Suppressor macrophage treated with lipopolysaccharide for 4 hours (primary cell): Measurements from ENCODE around the gene PNP.
A peak's percentile ranks its signal among the peaks of the same experiment; 100 is the strongest.
"Not testable (repeated sequence)": the region's sequence is repeated elsewhere in the genome, so short reads cannot be mapped to it uniquely, and the experiment has no call there.

Experiments used
- DNase-seq: peaks from one replicate; pipeline ENCODE4 v3.0.0-alpha.2; 2020

PNP gene

GRCh38 chr14:20493634-20494033 is 24.4 kb downstream of the PNP start:
- DNase-seq, result peak; percentile 84

DNA sequence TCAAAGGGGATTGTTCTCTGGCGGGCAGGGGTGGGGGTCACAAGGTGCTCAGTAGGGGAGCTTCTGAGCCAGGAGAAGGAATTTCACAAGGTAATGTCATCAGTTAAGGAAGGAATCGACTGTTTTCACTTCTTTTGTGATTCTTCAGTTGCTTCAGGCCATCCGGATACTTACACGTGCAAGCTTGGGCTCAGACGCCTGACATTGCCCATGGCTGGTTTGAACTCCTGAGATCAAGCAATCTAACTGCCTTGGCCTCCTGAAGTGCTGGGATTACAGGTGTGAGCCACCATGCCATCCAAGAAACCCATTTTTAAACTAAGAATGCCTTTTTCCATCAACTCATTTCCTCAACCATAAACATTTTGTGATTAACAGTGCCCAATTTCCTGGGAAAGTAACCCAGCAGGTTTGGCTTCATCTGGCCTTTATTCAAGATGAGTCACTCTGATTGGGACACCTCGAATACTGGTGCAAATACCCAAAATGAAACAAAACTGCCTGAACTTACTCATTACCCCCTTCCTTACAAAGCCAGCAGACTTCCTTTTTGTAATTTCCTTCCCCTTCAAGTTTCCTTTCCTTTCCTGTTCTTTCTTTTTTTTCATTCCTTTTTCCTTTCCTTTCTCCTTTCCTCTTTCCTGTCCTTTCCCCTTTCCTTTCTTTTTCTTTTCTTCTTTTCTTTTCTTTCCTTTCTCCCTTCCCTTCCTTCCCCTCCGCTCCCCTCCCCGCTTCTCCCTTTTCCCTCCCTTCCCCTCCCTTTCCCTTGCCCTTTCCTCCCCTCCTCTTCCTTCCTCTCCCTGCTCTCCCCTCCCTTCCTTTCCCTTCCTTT is 25.9 kb downstream of the PNP start:
- peak; percentile 79 for DNase-seq

DNA sequence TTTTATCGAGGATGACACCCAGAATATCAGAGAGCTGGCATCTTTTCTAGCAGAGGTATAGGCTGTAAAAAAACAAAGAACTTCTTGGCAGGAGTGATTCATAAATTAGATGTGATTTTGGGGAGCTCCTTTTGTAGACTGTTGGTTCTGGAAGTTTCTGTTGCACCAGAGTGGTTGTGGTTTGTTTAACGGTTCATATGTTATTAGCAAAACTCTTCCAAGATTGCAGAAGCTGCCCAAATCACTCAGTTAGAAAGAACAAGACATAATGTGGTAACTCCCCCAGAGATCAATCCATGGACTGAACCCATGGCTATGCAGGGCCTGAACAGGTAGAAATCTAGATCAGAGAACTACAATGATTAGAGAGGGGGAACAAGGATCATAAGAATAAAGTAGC is 29.4 kb downstream of the PNP start:
- DNase-seq, result no peak

DNA sequence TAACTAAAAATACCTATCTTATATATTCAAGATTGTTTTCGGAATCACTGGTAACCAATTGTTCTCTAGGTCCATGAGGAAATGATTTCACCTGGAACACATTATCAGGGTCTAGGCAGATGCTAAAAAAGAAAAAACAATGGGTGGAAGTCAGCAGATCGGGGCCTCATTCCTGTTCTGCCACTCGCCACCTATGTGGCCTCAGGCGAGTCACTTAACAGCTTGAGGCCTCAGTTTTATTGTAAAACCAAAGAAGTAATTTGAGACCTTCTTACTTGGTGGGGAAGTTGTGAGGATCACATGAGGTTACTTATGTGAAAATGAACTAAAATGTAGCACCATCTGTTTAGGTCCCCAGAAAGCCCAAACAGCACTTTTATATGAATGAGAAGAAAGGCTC is 29.9 kb downstream of the PNP start:
- DNase-seq, result no peak

DNA sequence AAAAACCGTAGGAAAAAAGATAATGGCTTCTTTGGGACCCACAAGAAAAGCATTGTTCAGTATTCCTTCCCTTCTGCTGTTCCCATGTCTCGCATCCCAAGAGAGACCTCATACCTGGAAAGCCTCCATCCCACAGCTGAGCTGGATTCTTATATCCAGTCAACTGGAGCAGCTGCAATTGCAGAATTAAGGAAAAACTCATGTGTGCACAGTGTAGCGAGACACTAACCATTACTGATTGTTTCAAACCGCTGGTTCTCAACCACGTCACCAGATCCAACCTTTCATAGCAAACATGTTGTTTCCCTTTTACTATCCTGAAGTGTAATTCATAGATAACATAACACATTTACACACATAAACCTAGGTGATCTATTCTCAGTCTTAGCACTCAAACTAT is 30.7 kb downstream of the PNP start:
- no peak for DNase-seq

- DNase-seq, result no peak
Measured at GRCh38 chr14:20501346-20501745, 32.1 kb downstream of the PNP start.

DNA sequence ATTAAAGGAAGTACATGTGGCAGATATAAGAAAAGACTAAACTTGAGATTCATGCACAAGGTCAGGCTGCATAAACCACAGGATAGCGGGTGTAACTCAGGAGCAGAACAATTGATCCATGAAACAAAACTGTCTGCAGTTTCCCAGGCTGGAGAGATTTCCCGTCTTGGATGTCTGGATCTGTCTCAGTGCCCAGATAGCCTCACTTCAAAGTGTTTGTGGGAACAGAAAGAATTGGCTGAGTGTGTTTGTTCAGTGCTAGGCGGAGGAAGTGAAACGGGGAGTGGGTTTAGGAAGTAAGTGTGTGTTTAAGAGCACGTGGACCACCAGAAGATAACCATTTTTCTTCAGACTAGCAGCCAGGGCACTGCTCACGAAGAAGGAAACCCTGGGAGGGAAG is 34.7 kb downstream of the PNP start:
- peak; percentile 33 for DNase-seq

DNA sequence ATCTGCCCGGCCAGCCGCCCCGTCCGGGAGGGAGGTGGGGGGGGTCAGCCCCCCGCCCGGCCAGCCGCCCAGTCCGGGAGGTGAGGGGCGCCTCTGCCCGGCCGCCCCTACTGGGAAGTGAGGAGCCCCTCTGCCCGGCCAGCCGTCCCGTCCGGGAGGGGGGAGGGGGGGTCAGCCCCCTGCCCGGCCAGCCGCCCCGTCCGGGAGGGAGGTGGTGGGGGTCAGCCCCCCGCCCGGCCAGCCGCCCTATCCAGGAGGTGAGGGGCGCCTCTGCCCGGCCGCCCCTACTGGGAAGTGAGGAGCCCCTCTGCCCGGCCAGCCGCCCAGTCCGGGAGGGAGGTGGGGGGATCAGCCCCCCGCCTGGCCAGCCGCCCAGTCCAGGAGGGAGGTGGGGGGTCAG is 37.1 kb downstream of the PNP start:
- DNase-seq, result not testable (repeated sequence)

DNA sequence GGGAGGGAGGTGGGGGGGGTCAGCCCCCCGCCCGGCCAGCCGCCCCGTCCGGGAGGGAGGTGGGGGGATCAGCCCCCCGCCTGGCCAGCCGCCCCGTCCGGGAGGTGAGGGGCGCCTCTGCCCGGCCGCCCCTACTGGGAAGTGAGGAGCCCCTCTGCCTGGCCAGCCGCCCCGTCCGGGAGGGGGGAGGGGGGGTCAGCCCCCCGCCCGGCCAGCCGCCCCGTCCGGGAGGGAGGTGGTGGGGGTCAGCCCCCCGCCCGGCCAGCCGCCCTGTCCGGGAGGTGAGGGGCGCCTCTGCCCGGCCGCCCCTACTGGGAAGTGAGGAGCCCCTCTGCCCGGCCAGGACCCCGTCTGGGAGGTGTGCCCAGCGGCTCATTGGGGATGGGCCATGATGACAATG is 37.5 kb downstream of the PNP start:
- not testable (repeated sequence) for DNase-seq

GRCh38 chr14:20507537-20507936 is 38.3 kb downstream of the PNP start:
- not testable (repeated sequence) for DNase-seq

GRCh38 chr14:20508367-20508766 is 39.2 kb downstream of the PNP start:
- no peak for DNase-seq

DNA sequence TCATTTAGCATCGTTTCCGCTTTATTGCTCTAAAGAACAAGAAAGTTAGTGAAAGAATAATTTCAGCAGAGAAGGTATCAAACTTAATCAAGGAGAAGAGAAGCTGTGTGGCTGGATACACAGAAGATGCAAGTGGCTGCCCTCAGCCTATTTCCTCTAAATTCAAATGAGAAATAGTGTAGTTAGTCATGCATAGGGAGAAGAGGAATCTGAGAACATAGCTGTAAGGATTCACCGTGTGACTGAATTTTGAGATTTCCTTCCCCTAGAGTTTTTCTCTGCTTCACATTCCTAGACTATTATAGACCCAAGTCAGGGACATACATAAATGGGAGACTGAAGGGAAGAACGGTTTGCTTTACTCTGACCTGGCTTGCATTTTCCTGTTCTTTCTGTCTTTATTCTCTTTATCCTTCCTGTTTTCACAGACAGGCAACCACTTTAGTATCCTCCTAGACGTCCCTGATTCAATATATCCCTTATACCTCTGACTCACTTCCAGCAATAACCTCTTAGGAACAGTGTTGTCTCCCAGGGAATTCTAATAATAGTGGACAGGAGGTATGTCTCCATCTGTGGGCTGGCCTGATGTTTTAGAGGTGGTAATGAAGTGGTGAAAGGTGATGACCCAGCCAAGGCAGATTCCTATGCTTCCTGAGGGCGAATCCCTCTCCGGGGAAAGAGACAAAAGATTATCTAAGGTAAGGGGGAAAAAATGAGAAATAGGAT is 43.1 kb downstream of the PNP start:
- no peak for DNase-seq

GRCh38 chr14:20515846-20516245 is 46.6 kb downstream of the PNP start:
- DNase-seq, result no peak

DNA sequence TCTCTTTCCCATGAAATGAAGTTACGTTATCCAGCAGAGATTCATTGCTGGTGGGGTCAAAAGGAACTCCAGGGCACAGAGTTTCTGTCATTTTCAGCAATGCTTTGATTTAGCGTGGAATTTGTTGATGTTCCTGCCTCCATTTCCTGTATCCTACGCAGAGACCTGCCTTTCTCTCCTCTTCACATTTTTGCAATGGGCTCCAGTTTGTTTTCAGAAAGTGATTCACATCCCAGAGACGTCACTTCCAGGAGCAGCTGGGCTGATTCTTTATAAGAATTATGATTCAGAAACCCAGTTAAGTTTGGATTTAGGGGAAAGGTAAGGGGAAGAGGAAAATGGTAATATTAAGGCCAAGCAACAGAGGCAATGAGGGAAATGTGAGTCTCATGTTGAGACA is 47.7 kb downstream of the PNP start:
- no peak for DNase-seq

DNA sequence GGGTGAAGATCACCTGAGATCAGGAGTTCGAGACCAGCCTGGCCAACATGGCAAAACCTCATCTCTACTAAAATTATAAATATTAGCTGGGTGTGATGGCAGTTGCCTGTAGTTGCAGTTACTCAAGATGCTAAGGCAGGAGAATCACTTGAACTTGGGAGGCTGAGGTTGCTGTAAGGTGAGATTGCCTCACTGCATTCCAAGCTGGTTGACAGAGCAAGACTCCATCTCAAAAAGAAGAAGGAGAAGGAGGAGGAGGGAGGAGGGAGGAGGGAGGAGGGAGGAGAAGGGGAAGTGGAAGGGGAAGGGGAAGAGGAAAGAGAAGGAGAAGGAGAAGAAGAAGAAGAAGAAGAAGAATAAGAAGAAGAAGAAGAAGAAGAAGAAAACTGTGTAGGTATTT is 53.1 kb downstream of the PNP start:
- DNase-seq, result no peak

DNA sequence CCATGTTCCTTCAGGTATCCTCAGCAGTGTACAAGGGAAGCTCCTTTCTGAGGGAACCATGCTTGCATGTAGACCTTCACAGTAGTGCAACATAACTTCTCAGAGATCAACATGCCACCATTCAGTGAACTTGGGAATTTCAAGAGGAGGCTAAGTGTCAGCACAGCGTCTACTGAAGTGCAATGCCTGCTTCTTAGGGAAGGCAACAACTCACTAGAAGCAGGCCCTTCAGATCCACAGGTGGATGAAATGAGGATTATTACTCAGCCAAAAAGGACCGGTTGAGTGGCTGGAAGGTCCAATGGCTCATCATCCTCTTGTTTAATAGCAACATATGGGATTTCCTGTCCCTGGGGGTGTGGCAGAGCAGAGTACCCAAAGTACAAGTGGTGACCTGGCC is 54.8 kb downstream of the PNP start:
- DNase-seq, result no peak
